22Rv1 (cell line): Measurements from ENCODE around the gene UBR3.
"Not testable (repeated sequence)": the region's sequence is repeated elsewhere in the genome, so short reads cannot be mapped to it uniquely, and the experiment has no call there.

Source experiments
- H3K27ac ChIP-seq: fragments of 450-650 bp; 2 replicates; pipeline ENCODE4 v1.5.1; 2017
- CTCF ChIP-seq: fragments of 450-650 bp; IDR thresholded peaks from 2 replicates; pipeline ENCODE4 v1.5.1; 2017; ENCODE audit warnings: mild to moderate bottlenecking
- ZFX ChIP-seq: fragments of 450-650 bp; IDR thresholded peaks from 2 replicates; pipeline ENCODE4 v1.6.1; 2017; ENCODE audit warnings: antibody characterized with exemption, borderline replicate concordance

The UBR3 gene

GRCh38 chr2:169867579-169867978, 40.3 kb downstream of the UBR3 start:
- TF ChIP-seq CTCF (no peak), ZFX (no peak)
- H3K27ac ChIP-seq = no peak overlapping the region

GRCh38 chr2:169868951-169869350, 41.7 kb downstream of the UBR3 start:
- H3K27ac ChIP-seq = no peak overlapping the region
- TF ChIP-seq ZFX = no peak
- no peak for TF ChIP-seq CTCF

- not testable (repeated sequence) for H3K27ac ChIP-seq
These were observed 44.1 kb downstream of the UBR3 start for GRCh38 chr2:169871369-169871768.

GRCh38 chr2:169871994-169872393, 44.7 kb downstream of the UBR3 start:
- no peak overlapping the region for H3K27ac ChIP-seq
- TF ChIP-seq CTCF = no peak
- no peak for TF ChIP-seq ZFX

GRCh38 chr2:169877398-169877797, 50.1 kb downstream of the UBR3 start:
- TF ChIP-seq CTCF = no peak
- no peak for TF ChIP-seq ZFX
- H3K27ac ChIP-seq = no peak overlapping the region

GRCh38 chr2:169887120-169887519, 59.9 kb downstream of the UBR3 start:
- H3K27ac ChIP-seq = no peak overlapping the region
- TF ChIP-seq ZFX (no peak), CTCF (no peak)

GRCh38 chr2:169891593-169892298, 64.5 kb downstream of the UBR3 start:
- no peak for TF ChIP-seq ZFX
- no peak for TF ChIP-seq CTCF
- no peak overlapping the region for H3K27ac ChIP-seq

GRCh38 chr2:169892951-169893350, 65.7 kb downstream of the UBR3 start:
- H3K27ac ChIP-seq = no peak overlapping the region
- TF ChIP-seq ZFX = no peak
- no peak for TF ChIP-seq CTCF
